ENCODE results near the gene SYTL1.

SYTL1 gene

GRCh38 chr1:27393641-27394281 lies 51.9 kb downstream of the SYTL1 start:
- TF ChIP-seq CTCF (IDR thresholded peaks at IDR 0.05; ENCODE audit: extremely low read depth, missing control alignments): no peak
- peak; percentile 9 for DNase-seq (ENCODE audit: low spot score)

- DNase-seq (ENCODE audit: low spot score): peak; percentile 11
- TF ChIP-seq CTCF (IDR thresholded peaks at IDR 0.05; ENCODE audit: extremely low read depth, missing control alignments): no peak
These were observed 52.4 kb downstream of the SYTL1 start for GRCh38 chr1:27394282-27394658.

- no peak for DNase-seq (ENCODE audit: low spot score)
- no peak for TF ChIP-seq CTCF (IDR thresholded peaks at IDR 0.05; ENCODE audit: extremely low read depth, missing control alignments)
These were observed 53.1 kb downstream of the SYTL1 start for GRCh38 chr1:27394925-27395324.

GRCh38 chr1:27395441-27396195 lies 53.8 kb downstream of the SYTL1 start:
- DNase-seq (ENCODE audit: low spot score): peak; percentile 86
- TF ChIP-seq CTCF (IDR thresholded peaks at IDR 0.05; ENCODE audit: extremely low read depth, missing control alignments): peak; percentile 90

- DNase-seq (ENCODE audit: low spot score): no peak
- no peak for TF ChIP-seq CTCF (IDR thresholded peaks at IDR 0.05; ENCODE audit: extremely low read depth, missing control alignments)
These were observed 55.3 kb downstream of the SYTL1 start for GRCh38 chr1:27397110-27397509.

- no peak for TF ChIP-seq CTCF (IDR thresholded peaks at IDR 0.05; ENCODE audit: extremely low read depth, missing control alignments)
- DNase-seq (ENCODE audit: low spot score): no peak
These were observed 55.9 kb downstream of the SYTL1 start for GRCh38 chr1:27397749-27398148.

GRCh38 chr1:27398405-27399149 lies 56.8 kb downstream of the SYTL1 start:
- DNase-seq (ENCODE audit: low spot score): no peak
- TF ChIP-seq CTCF (IDR thresholded peaks at IDR 0.05; ENCODE audit: extremely low read depth, missing control alignments): no peak
